ENCODE data around the gene PLP2. TPM values are rescaled to one million over a fixed set of nuclear protein-coding genes. Genes with fewer than 3 reads are reported as not detected.
"Not testable (repeated sequence)": the region's sequence is repeated elsewhere in the genome, so short reads cannot be mapped to it uniquely, and the experiment has no call there.

The PLP2 gene, protein sequence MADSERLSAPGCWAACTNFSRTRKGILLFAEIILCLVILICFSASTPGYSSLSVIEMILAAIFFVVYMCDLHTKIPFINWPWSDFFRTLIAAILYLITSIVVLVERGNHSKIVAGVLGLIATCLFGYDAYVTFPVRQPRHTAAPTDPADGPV
- total RNA-seq: 10 to 100 TPM in 4 of 6 experiments, 1 to 10 TPM in 2; 7.4 to 24.4 (median 14.5) TPM
- long read RNA-seq, partial matches to known transcripts: 0 of 1 reads
- long read RNA-seq, other reads (novel, unspliced or antisense): 0 of 1 reads

GRCh38 chrX:49171752-49172279 lies at the start of gene PLP2:
TSS of gene PLP2 (plus strand) at chrX:49171898. CDS start at chrX:49172001, 103 bp downstream.
- Histone ChIP-seq H3K9me3 (no peaks in the 10 kb centered on the region), H3K27me3 (no peaks in the 10 kb centered on the region), H3K36me3 (no peaks in the 10 kb centered on the region), H3K27ac (peak within 1 kb of the TSS; percentile 6 to 62 (median 47)), H3K4me3 (peak within 1 kb of the TSS; percentile 31 to 55 (median 43)), H3K4me1 (peaks cover 0 to 5% (median 0%) of the 10 kb centered on the region in 4 donors)
- DNase-seq (peak; percentile 48 to 61 (median 55)), ATAC-seq (peak; percentile 20 to 55 (median 38))
- WGBS (ENCODE audit: insufficient coverage, low coverage, low lambda C conversion rate, missing lambda C conversion rate): 43% methylated on average over 25 of the region's 46 CpGs
- no peak for TF ChIP-seq CTCF (IDR thresholded peaks at IDR 0.05)
- peak; percentile 16 for TF ChIP-seq POLR2A (IDR thresholded peaks at IDR 0.05)
- intact Hi-C loops (cut with DNase I): no loop called here

DNA sequence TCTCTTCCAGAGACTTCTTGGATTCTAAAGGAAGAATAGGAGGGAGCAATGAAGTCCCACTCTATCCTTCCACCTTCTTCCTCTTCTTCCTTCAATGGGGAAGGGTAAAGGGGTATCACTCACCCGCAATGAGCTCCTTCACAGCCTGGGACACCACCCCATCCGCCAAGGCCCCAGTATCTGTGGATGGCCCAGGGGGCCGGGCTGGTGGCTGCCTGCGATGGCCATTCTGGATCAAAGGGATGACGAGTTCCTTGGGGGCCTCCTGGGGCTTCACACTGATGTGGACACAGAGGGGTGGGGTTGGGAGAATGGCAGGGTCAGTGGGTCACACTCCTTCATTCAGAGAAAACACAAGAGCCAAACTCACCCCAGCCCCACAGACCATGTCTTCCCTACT lies 49.2 kb upstream of the PLP2 start:
- WGBS (ENCODE audit: insufficient coverage, low coverage, low lambda C conversion rate, missing lambda C conversion rate): 68% methylated on average over 5 of the region's 5 CpGs
- DNase-seq (no peak), ATAC-seq (no peak)
- Histone ChIP-seq H3K27ac (no peak overlapping the region), H3K36me3 (peaks cover 0 to 12% (median 0%) of the 10 kb centered on the region in 4 donors), H3K4me1 (no peaks in the 10 kb centered on the region), H3K27me3 (no peaks in the 10 kb centered on the region), H3K4me3 (peak overlapping the region in 2 of 3 donors; percentile 72 to 79), H3K9me3 (no peaks in the 10 kb centered on the region)
- TF ChIP-seq CTCF (IDR thresholded peaks at IDR 0.05) (no peak), POLR2A (IDR thresholded peaks at IDR 0.05) (no peak)
- intact Hi-C loops (cut with DNase I): no loop called here

DNA sequence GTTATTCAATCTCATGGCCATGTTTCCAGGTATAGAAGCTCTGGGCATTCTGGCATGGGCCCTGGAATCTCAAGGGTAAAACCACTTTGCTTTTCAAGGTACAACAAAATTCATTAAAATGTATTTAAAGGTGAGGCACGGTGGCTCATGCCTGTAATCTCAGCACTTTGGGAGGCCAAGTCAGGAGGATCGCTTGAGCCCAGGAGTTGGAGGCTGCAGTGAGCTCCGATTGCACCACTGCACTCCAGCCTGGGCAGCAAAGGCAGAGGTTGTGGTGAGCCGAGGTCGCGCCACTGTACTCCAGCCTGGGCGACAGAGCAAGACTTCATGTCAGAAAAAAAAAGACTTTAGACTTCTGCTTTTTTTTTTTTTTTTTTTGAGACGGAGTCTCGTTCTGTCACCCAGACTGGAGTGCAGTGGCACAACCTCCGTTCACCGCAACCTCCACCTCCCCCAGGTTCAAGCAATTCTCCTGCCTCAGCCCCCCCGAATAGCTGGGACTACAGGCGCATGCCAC lies 43.9 kb upstream of the PLP2 start:
- intact Hi-C loops (cut with DNase I); ATAC-seq: not testable (repeated sequence)
- DNase-seq: peak in 1 of 3 donors; percentile 19

DNA sequence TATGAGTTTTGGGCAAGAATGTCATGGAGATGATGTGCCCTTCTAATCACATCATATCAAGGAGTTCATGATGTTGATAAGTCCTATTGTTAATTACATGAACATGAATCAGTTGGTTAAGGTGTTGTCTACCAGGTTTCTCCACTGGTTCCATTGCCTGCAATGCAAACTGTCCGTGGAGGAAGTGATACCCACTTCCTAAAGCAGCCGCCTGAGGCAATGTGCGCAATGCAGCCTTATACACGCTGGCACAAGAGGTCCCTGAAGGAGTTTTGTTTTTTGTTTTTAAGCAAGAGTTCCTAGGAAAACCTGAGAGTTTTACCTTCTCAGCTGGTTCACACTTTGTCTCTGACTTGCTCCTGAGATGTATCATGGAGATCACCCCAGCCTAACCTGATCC lies 42.3 kb upstream of the PLP2 start:
- 33% methylated on average over 4 of the region's 4 CpGs for WGBS (ENCODE audit: insufficient coverage, low coverage, low lambda C conversion rate, missing lambda C conversion rate)
- DNase-seq: peak in 1 of 3 donors; percentile 14
- H3K4me3 ChIP-seq: no peak overlapping the region
- intact Hi-C loops (cut with DNase I): no loop called here
- no peak overlapping the region for H3K27ac ChIP-seq
- H3K36me3 ChIP-seq: no peaks in the 10 kb centered on the region
- no peaks in the 10 kb centered on the region for H3K27me3 ChIP-seq
- no peaks in the 10 kb centered on the region for H3K9me3 ChIP-seq
- no peak for TF ChIP-seq POLR2A (IDR thresholded peaks at IDR 0.05)
- no peak for TF ChIP-seq CTCF (IDR thresholded peaks at IDR 0.05)
- H3K4me1 ChIP-seq: no peaks in the 10 kb centered on the region
- no peak for ATAC-seq

More for the DNA sequence above, 43.9 kb upstream of the PLP2 start:
- not testable (repeated sequence) for H3K4me3 ChIP-seq, H3K27me3 ChIP-seq, H3K27ac ChIP-seq, H3K9me3 ChIP-seq, H3K4me1 ChIP-seq, H3K36me3 ChIP-seq
- WGBS (ENCODE audit: insufficient coverage, low coverage, low lambda C conversion rate, missing lambda C conversion rate): 62% methylated on average over 13 of the region's 13 CpGs

DNA sequence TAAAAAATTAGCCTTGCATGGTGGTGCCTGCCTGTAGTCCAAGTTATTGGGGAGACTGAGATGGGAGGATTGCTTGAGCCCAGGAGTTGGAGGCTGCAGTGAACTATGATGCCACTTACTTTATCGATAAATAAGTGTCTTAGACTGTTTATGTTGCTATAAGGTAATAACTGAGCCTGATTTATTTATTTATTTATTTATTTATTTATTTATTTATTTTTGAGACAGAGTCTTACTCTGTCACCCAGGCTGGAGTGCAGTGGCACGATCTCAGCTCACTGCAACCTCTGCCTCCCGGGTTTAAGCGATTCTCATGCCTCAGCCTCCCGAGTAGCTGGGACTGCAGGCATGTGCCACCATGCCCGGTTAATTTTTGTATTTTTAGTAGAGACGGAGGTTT lies 39.4 kb upstream of the PLP2 start:
- WGBS (ENCODE audit: insufficient coverage, low coverage, low lambda C conversion rate, missing lambda C conversion rate): 88% methylated on average over 7 of the region's 7 CpGs
- intact Hi-C loops (cut with DNase I); H3K27me3 ChIP-seq; H3K4me3 ChIP-seq; H3K9me3 ChIP-seq; H3K4me1 ChIP-seq; ATAC-seq; H3K36me3 ChIP-seq; H3K27ac ChIP-seq: not testable (repeated sequence)
- peak in 1 of 3 donors; percentile 8 for DNase-seq

Data from right lobe of liver (tissue), 6 donors.